Spleen (tissue), 7 donors: ENCODE data around the gene THOC6.

Experiments used
- POLR2A ChIP-seq, 3 donors: fragments of 450-650 bp; IDR thresholded peaks; one replicate each; pipeline ENCODE4 v1.5.1; 2017; ENCODE audit warnings: antibody characterized with exemption in 3 of 3, mild to moderate bottlenecking in 1 of 3
- POLR2AphosphoS5 ChIP-seq, 3 donors: sonication (generic); formaldehyde crosslinking; IDR thresholded peaks; one replicate each; pipeline ENCODE4 v1.5.1; 2017; ENCODE audit warnings: antibody characterized with exemption in 3 of 3
- TF ChIP-seq, protein P1 (sequence below), 11 experiments: fragments of 200-600 bp in 7 of 11; fragments of 450-650 bp in 4 of 11; sonication (generic) in 4 of 11; IDR thresholded peaks in 8 of 11; conservative IDR thresholded peaks in 3 of 11; 1 replicate in 7 of 11; 2 replicates in 4 of 11; pipeline versions ENCODE4 v1.4.0 to v1.8.0; 2016 to 2021; ENCODE audit warnings: antibody characterized with exemption in 11 of 11, inconsistent platforms in 4 of 11, mild to moderate bottlenecking in 1 of 11
- donor health status: DM: no; HTN: no; CAD: no; lungs with moderate emphysema.
- donor health status: DM: no; HTN: no; CAD: no.
- donor health status: DM: no; HTN: no; CAD: no.

DNA sequence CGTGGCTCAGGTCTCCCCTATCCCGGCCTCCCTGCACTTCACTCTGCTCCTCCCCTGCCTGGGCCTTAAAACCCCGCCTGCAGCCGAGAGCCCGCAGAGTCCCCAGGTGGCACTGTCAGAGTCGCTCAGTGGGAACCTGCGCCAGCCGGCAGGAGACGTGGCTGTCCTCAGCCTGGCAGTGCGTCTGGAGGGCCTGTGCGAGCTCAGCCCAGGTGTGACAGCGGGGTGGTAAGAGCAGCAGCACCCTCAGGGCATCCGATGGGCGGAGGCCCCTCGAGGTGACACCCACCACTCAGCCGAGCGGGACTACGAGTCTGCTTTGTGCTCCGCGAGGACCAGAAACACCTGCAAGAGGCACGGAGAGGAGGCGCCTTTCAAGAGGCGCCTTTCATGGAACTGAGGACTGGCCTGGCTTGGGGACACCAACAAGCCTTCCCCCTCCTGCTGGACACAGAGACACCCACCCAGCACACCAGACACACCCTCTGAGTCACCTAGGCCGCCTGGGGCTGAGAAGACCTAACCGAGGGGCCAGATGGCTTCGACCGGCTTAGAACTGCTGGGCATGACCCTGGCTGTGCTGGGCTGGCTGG, 10.9 kb upstream of the THOC6 start, which contains the start of gene CLDN9:
- TF ChIP-seq POLR2A (IDR thresholded peaks at IDR 0.05) (no peak), POLR2AphosphoS5 (IDR thresholded peaks at IDR 0.05) (no peak)
- TF ChIP-seq, protein P1, sequence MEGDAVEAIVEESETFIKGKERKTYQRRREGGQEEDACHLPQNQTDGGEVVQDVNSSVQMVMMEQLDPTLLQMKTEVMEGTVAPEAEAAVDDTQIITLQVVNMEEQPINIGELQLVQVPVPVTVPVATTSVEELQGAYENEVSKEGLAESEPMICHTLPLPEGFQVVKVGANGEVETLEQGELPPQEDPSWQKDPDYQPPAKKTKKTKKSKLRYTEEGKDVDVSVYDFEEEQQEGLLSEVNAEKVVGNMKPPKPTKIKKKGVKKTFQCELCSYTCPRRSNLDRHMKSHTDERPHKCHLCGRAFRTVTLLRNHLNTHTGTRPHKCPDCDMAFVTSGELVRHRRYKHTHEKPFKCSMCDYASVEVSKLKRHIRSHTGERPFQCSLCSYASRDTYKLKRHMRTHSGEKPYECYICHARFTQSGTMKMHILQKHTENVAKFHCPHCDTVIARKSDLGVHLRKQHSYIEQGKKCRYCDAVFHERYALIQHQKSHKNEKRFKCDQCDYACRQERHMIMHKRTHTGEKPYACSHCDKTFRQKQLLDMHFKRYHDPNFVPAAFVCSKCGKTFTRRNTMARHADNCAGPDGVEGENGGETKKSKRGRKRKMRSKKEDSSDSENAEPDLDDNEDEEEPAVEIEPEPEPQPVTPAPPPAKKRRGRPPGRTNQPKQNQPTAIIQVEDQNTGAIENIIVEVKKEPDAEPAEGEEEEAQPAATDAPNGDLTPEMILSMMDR (IDR thresholded peaks at IDR 0.05 in 8 of 11, conservative IDR thresholded peaks at IDR 0.05 in 3 of 11), result no peak
